Astrocyte (in vitro differentiated cells and primary cell): ENCODE data around the gene CNTRL.

Experiments
- EZH2 ChIP-seq: IDR thresholded peaks from 2 replicates; pipeline ENCODE4 v1.6.1; 2012; ENCODE audit warnings: mild to moderate bottlenecking, low read length, inconsistent platforms; ENCODE audit not compliant: insufficient read depth
- TF ChIP-seq, protein P1 (sequence below): IDR thresholded peaks from 2 replicates; pipeline ENCODE4 v1.5.1; 2011; ENCODE audit warnings: low read depth, mild to moderate bottlenecking, inconsistent platforms, low read length, moderate library complexity; ENCODE audit not compliant: insufficient read depth

DNA sequence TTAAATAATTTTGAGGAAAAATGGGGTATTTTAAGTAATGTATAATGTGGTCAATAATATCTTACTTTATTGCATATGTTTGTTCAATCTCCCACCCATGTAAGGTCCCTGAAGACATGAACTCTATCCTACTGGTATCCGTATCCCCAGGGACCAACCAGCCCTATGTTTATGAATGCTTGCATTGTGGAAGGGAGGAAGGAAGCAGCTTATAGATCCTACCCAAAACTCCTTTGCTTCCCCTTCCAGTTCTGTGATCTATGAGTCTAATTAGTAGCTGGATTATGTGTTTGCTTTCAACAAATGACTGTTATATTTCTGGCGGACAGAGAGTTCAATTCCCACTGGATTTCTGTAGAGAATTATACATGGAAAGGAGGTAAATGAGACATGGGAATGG lies 45.6 kb downstream of the CNTRL start:
- TF ChIP-seq, protein P1, sequence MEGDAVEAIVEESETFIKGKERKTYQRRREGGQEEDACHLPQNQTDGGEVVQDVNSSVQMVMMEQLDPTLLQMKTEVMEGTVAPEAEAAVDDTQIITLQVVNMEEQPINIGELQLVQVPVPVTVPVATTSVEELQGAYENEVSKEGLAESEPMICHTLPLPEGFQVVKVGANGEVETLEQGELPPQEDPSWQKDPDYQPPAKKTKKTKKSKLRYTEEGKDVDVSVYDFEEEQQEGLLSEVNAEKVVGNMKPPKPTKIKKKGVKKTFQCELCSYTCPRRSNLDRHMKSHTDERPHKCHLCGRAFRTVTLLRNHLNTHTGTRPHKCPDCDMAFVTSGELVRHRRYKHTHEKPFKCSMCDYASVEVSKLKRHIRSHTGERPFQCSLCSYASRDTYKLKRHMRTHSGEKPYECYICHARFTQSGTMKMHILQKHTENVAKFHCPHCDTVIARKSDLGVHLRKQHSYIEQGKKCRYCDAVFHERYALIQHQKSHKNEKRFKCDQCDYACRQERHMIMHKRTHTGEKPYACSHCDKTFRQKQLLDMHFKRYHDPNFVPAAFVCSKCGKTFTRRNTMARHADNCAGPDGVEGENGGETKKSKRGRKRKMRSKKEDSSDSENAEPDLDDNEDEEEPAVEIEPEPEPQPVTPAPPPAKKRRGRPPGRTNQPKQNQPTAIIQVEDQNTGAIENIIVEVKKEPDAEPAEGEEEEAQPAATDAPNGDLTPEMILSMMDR = no peak
- TF ChIP-seq EZH2 = no peak
